Measurements from ENCODE around the gene PCDH10. TPM values are rescaled to one million over a fixed set of nuclear protein-coding genes. Genes with fewer than 3 reads are reported as not detected.

The PCDH10 gene
- total RNA-seq, 1 donor from 2014 or later: 0.15 TPM

DNA sequence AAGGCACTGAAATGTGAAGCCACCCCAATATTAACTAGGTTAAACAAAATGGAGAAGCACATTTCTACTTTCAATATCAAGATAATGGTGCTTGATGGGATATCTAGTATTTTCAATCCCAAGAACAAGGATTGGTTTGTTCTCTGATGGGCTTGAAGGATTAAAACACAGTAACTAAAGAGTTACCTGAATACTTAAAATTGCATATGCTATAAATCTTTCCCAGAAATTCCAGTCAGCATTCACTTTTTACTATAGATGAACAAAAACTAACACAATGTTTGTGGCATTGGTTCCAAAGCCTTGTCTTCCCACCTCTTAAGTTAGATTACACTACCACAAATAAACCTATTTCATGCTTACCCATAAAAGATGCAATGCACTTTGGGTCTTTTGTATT is 3.9 kb upstream of the PCDH10 start:
- no peaks in the 10 kb centered on the region for H3K9me3 Mint-ChIP-seq
- no peak for TF ChIP-seq EZH2phosphoT487 (IDR thresholded peaks at IDR 0.05)
- no peak for TF ChIP-seq EZH2 (IDR thresholded peaks at IDR 0.05)
- TF ChIP-seq, protein P1, sequence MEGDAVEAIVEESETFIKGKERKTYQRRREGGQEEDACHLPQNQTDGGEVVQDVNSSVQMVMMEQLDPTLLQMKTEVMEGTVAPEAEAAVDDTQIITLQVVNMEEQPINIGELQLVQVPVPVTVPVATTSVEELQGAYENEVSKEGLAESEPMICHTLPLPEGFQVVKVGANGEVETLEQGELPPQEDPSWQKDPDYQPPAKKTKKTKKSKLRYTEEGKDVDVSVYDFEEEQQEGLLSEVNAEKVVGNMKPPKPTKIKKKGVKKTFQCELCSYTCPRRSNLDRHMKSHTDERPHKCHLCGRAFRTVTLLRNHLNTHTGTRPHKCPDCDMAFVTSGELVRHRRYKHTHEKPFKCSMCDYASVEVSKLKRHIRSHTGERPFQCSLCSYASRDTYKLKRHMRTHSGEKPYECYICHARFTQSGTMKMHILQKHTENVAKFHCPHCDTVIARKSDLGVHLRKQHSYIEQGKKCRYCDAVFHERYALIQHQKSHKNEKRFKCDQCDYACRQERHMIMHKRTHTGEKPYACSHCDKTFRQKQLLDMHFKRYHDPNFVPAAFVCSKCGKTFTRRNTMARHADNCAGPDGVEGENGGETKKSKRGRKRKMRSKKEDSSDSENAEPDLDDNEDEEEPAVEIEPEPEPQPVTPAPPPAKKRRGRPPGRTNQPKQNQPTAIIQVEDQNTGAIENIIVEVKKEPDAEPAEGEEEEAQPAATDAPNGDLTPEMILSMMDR (IDR thresholded peaks at IDR 0.05): no peak
- Histone ChIP-seq H3K4me3 (no peak overlapping the region), H2AFZ (replicated peaks) (no peak overlapping the region), H3K36me3 (no peaks in the 10 kb centered on the region), H3K4me1 (peaks cover 19% of the 10 kb centered on the region), H3K9me3 (ENCODE audit: low read depth) (no peaks in the 10 kb centered on the region), H3K27ac (no peak overlapping the region), H4K20me1 (ENCODE audit: low read depth) (peaks cover 7% of the 10 kb centered on the region), H3K79me2 (ENCODE audit: low read depth) (no peaks in the 10 kb centered on the region), H3K9ac (no peak overlapping the region), H3F3A (ENCODE audit: low read depth) (peaks cover 15% of the 10 kb centered on the region), H3K27me3 (peaks cover 54% of the 10 kb centered on the region), H3K4me2 (no peak overlapping the region)
- no peak for DNase-seq (ENCODE audit: low spot score)
- H3K27ac Mint-ChIP-seq: no peak overlapping the region
- peaks cover 17% of the 10 kb centered on the region for H3K27me3 Mint-ChIP-seq (ENCODE audit: insufficient read depth, low read depth)
- no peaks in the 10 kb centered on the region for H3K36me3 Mint-ChIP-seq
- H3K4me3 Mint-ChIP-seq: no peak overlapping the region
- peaks cover 38% of the 10 kb centered on the region for H3K4me1 Mint-ChIP-seq

GRCh38 chr4:133145758-133146573 is 3.1 kb upstream of the PCDH10 start:
- Histone ChIP-seq H3K4me2 (peak overlapping the region; percentile 83), H2AFZ (replicated peaks) (no peak overlapping the region), H3K27ac (no peak overlapping the region), H3K4me1 (peaks cover 21% of the 10 kb centered on the region), H3K9me3 (ENCODE audit: low read depth) (no peaks in the 10 kb centered on the region), H3K4me3 (peak overlapping the region; percentile 57), H4K20me1 (ENCODE audit: low read depth) (peaks cover 7% of the 10 kb centered on the region), H3K27me3 (peaks cover 61% of the 10 kb centered on the region), H3K9ac (no peak overlapping the region), H3K79me2 (ENCODE audit: low read depth) (no peaks in the 10 kb centered on the region), H3F3A (ENCODE audit: low read depth) (peaks cover 19% of the 10 kb centered on the region), H3K36me3 (no peaks in the 10 kb centered on the region)
- TF ChIP-seq EZH2 (IDR thresholded peaks at IDR 0.05): no peak
- TF ChIP-seq, protein P1 (IDR thresholded peaks at IDR 0.05): no peak
- TF ChIP-seq EZH2phosphoT487 (IDR thresholded peaks at IDR 0.05): no peak
- Mint-ChIP-seq H3K27me3 (ENCODE audit: insufficient read depth, low read depth) (peaks cover 24% of the 10 kb centered on the region), H3K4me3 (peak overlapping the region; percentile 93), H3K36me3 (no peaks in the 10 kb centered on the region), H3K4me1 (peaks cover 39% of the 10 kb centered on the region), H3K27ac (peak overlapping the region; percentile 10), H3K9me3 (no peaks in the 10 kb centered on the region)
- no peak for DNase-seq (ENCODE audit: low spot score)

DNA sequence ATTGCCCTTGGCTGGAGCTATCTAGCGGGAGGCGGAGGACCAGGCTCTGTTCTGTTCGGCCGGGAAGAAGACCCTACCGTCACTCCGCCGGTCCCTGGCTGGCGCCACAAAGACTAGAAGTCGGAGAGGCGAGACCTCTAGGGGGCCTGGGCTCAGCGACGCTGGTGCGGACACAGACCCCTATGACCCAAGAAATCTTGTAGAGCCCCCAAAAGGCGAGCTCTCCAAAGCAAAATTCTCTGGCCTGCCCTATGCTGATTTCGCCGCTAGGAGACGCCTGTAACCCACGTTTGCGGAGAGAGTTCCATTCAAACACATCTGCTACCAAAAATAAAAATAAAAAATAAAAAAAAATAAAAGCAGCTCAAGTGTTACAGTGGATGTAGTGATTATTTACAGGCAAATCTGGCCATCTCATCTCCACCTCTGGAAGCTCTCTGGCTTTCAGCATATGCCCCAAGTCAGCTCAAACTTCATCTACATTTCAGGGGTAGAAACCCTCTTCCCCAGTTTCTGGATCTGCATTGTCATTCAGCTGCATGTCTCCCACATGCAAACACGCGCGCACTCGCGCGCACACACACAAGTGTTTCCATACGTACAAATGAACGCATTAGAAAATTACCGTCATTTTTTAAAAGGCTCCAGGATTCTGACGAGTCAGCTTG is 2.4 kb upstream of the PCDH10 start:
- Histone ChIP-seq H3K4me3 (peak overlapping the region; percentile 57), H3K9me3 (ENCODE audit: low read depth) (no peaks in the 10 kb centered on the region), H3K4me2 (peak overlapping the region; percentile 83), H3F3A (ENCODE audit: low read depth) (peaks cover 26% of the 10 kb centered on the region), H3K4me1 (peaks cover 21% of the 10 kb centered on the region), H3K36me3 (no peaks in the 10 kb centered on the region), H3K9ac (no peak overlapping the region), H2AFZ (replicated peaks) (peak overlapping the region; percentile 81), H3K27ac (no peak overlapping the region), H3K79me2 (ENCODE audit: low read depth) (no peaks in the 10 kb centered on the region), H3K27me3 (peaks cover 68% of the 10 kb centered on the region), H4K20me1 (ENCODE audit: low read depth) (peaks cover 7% of the 10 kb centered on the region)
- Mint-ChIP-seq H3K36me3 (no peaks in the 10 kb centered on the region), H3K27me3 (ENCODE audit: insufficient read depth, low read depth) (peaks cover 30% of the 10 kb centered on the region), H3K4me3 (peak overlapping the region; percentile 93), H3K4me1 (peaks cover 39% of the 10 kb centered on the region), H3K27ac (no peak overlapping the region), H3K9me3 (no peaks in the 10 kb centered on the region)
- peak; percentile 80 for DNase-seq (ENCODE audit: low spot score)
- TF ChIP-seq EZH2phosphoT487 (IDR thresholded peaks at IDR 0.05): peak; percentile 6
- TF ChIP-seq, protein P1 (IDR thresholded peaks at IDR 0.05): peak; percentile 91
- TF ChIP-seq EZH2 (IDR thresholded peaks at IDR 0.05): no peak

All from neural progenitor cell (in vitro differentiated cells).